ENCODE results near the gene PPP2R2B. TPM values are rescaled to one million over a fixed set of nuclear protein-coding genes. Genes with fewer than 3 reads are reported as not detected.

Gene PPP2R2B
- total RNA-seq, 1 donor, result not detected

DNA sequence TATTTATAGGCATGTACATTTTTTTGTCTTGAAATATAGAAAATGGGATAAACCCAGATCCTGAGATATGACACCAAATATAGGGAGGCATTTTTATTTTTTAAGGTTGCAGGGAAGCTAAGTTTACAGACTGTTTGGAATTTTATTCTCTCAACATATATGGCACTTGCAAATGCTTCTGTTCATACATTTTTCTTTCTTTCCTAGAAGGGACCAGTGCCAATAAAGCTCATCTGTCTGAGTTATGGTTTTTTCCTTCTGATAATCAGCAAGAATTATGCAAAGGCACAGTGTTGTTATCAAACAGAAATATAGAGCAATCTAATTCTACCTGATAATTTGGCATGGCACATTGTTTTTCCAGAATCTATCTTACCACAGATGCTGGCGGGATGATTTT is 205.7 kb downstream of the PPP2R2B start:
- no peaks in the 10 kb centered on the region for H3K9me3 ChIP-seq (ENCODE audit: low read depth, low read length)
- H3K27ac ChIP-seq (ENCODE audit: low read depth, low read length), result no peak overlapping the region
- no peak overlapping the region for H3K4me3 ChIP-seq (ENCODE audit: insufficient read depth, low read length)
- no peaks in the 10 kb centered on the region for H3K36me3 ChIP-seq (ENCODE audit: insufficient read depth, low read length)
- no peaks in the 10 kb centered on the region for H3K4me1 ChIP-seq (ENCODE audit: insufficient read depth, low read length)
- TF ChIP-seq, protein P1, sequence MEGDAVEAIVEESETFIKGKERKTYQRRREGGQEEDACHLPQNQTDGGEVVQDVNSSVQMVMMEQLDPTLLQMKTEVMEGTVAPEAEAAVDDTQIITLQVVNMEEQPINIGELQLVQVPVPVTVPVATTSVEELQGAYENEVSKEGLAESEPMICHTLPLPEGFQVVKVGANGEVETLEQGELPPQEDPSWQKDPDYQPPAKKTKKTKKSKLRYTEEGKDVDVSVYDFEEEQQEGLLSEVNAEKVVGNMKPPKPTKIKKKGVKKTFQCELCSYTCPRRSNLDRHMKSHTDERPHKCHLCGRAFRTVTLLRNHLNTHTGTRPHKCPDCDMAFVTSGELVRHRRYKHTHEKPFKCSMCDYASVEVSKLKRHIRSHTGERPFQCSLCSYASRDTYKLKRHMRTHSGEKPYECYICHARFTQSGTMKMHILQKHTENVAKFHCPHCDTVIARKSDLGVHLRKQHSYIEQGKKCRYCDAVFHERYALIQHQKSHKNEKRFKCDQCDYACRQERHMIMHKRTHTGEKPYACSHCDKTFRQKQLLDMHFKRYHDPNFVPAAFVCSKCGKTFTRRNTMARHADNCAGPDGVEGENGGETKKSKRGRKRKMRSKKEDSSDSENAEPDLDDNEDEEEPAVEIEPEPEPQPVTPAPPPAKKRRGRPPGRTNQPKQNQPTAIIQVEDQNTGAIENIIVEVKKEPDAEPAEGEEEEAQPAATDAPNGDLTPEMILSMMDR (IDR thresholded peaks at IDR 0.05; ENCODE audit: extremely low read depth, low read depth, low read length), result no peak
- no peaks in the 10 kb centered on the region for H3K27me3 ChIP-seq (ENCODE audit: insufficient read depth, low read length)
- no peak overlapping the region for H3K4me2 ChIP-seq (ENCODE audit: insufficient read depth, low read length)
- no peak overlapping the region for H2AFZ ChIP-seq (ENCODE audit: low read length)
- H4K20me1 ChIP-seq (ENCODE audit: insufficient read depth, low read length), result no peaks in the 10 kb centered on the region
- DNase-seq (ENCODE audit: insufficient read length, low spot score, missing footprints), result no peak
- no peaks in the 10 kb centered on the region for H3K79me2 ChIP-seq (ENCODE audit: insufficient read depth, low read length)

DNA sequence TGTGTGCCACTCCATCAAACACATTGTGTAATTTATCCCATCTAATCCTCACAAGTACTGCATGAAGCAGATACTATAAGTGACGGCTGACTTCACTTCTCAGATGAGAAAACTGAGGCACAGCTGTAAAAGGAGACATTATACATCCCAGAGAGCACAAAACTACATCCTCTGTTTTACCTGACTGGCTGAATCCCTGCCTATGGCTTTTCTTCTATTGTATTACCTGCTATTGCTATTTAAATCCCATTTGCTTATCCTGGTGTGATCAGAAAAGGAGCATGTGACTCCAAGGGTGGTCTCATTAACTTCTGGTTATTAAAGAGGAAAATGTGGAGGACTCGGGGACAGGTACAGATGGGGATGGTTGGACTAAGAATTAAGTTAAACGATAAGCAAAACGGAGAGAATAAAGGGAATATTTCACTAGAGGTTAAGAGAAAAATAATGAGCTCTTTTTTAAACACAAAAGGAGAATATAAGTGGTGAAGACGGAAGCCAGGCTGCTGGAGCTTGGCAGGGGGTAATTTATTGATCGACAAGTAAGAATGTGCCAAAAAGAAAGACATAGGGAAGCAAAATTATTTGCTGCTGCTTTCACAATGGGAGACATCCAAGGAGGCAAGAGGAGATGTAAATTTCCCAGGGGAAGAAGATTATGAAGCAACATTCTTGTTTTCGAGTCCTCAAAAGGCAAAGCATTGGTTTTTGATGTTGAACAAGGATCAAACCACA is 206.8 kb downstream of the PPP2R2B start:
- Histone ChIP-seq H4K20me1 (ENCODE audit: insufficient read depth, low read length) (no peaks in the 10 kb centered on the region), H3K4me3 (ENCODE audit: insufficient read depth, low read length) (no peak overlapping the region), H2AFZ (ENCODE audit: low read length) (no peak overlapping the region), H3K4me2 (ENCODE audit: insufficient read depth, low read length) (no peak overlapping the region), H3K27me3 (ENCODE audit: insufficient read depth, low read length) (no peaks in the 10 kb centered on the region), H3K36me3 (ENCODE audit: insufficient read depth, low read length) (no peaks in the 10 kb centered on the region), H3K27ac (ENCODE audit: low read depth, low read length) (no peak overlapping the region), H3K4me1 (ENCODE audit: insufficient read depth, low read length) (no peaks in the 10 kb centered on the region), H3K9me3 (ENCODE audit: low read depth, low read length) (no peaks in the 10 kb centered on the region), H3K79me2 (ENCODE audit: insufficient read depth, low read length) (no peaks in the 10 kb centered on the region)
- DNase-seq (ENCODE audit: insufficient read length, low spot score, missing footprints), result no peak
- TF ChIP-seq, protein P1 (IDR thresholded peaks at IDR 0.05; ENCODE audit: extremely low read depth, low read depth, low read length), result no peak

GRCh38 chr5:146669656-146670055 is 208.9 kb downstream of the PPP2R2B start:
- Histone ChIP-seq H3K4me2 (ENCODE audit: insufficient read depth, low read length) (no peak overlapping the region), H3K4me1 (ENCODE audit: insufficient read depth, low read length) (no peaks in the 10 kb centered on the region), H3K36me3 (ENCODE audit: insufficient read depth, low read length) (no peaks in the 10 kb centered on the region), H4K20me1 (ENCODE audit: insufficient read depth, low read length) (no peaks in the 10 kb centered on the region), H3K27me3 (ENCODE audit: insufficient read depth, low read length) (no peaks in the 10 kb centered on the region), H3K9me3 (ENCODE audit: low read depth, low read length) (no peaks in the 10 kb centered on the region), H3K4me3 (ENCODE audit: insufficient read depth, low read length) (no peak overlapping the region), H3K79me2 (ENCODE audit: insufficient read depth, low read length) (no peaks in the 10 kb centered on the region), H2AFZ (ENCODE audit: low read length) (no peak overlapping the region), H3K27ac (ENCODE audit: low read depth, low read length) (no peak overlapping the region)
- TF ChIP-seq, protein P1 (IDR thresholded peaks at IDR 0.05; ENCODE audit: extremely low read depth, low read depth, low read length), result no peak
- no peak for DNase-seq (ENCODE audit: insufficient read length, low spot score, missing footprints)

- Histone ChIP-seq H4K20me1 (ENCODE audit: insufficient read depth, low read length) (no peaks in the 10 kb centered on the region), H3K4me1 (ENCODE audit: insufficient read depth, low read length) (no peaks in the 10 kb centered on the region), H3K4me3 (ENCODE audit: insufficient read depth, low read length) (no peak overlapping the region), H2AFZ (ENCODE audit: low read length) (no peak overlapping the region), H3K27ac (ENCODE audit: low read depth, low read length) (no peak overlapping the region), H3K36me3 (ENCODE audit: insufficient read depth, low read length) (no peaks in the 10 kb centered on the region), H3K4me2 (ENCODE audit: insufficient read depth, low read length) (no peak overlapping the region), H3K79me2 (ENCODE audit: insufficient read depth, low read length) (no peaks in the 10 kb centered on the region), H3K27me3 (ENCODE audit: insufficient read depth, low read length) (no peaks in the 10 kb centered on the region), H3K9me3 (ENCODE audit: low read depth, low read length) (no peaks in the 10 kb centered on the region)
- TF ChIP-seq, protein P1 (IDR thresholded peaks at IDR 0.05; ENCODE audit: extremely low read depth, low read depth, low read length), result no peak
- no peak for DNase-seq (ENCODE audit: insufficient read length, low spot score, missing footprints)
Observed at GRCh38 chr5:146667633-146668272, 210.8 kb downstream of the PPP2R2B start.

Data from osteoblast (primary cell).